HFFc6 (cell line): ENCODE results near the gene MFSD1. TPM values are rescaled to one million over a fixed set of nuclear protein-coding genes. Genes with fewer than 3 reads are reported as not detected.

ENCODE experiments used
- DNase-seq: peaks from one replicate; pipeline ENCODE4 v3.0.0-alpha.2; 2018
- H3K27ac Mint-ChIP-seq: 2 replicates; pipeline ENCODE4 v1.8.0; 2020; ENCODE audit warnings: mild to moderate bottlenecking, mixed read lengths
- H3K27me3 Mint-ChIP-seq: 2 replicates; pipeline ENCODE4 v1.8.0; 2021; ENCODE audit warnings: mild to moderate bottlenecking, moderate library complexity, mixed read lengths; ENCODE audit not compliant: insufficient read depth
- H3K36me3 Mint-ChIP-seq: 2 replicates; pipeline ENCODE4 v1.8.0; 2021; ENCODE audit warnings: low read depth, mixed read lengths
- H3K4me1 Mint-ChIP-seq: 2 replicates; pipeline ENCODE4 v1.8.0; 2020; ENCODE audit warnings: low read depth, mixed read lengths
- H3K4me3 Mint-ChIP-seq: 2 replicates; pipeline ENCODE4 v1.8.0; 2020; ENCODE audit warnings: mild to moderate bottlenecking, moderate library complexity, mixed read lengths
- H3K9me3 Mint-ChIP-seq: 2 replicates; pipeline ENCODE4 v1.8.0; 2020; ENCODE audit warnings: mild to moderate bottlenecking, mixed read lengths
- total RNA-seq, 6 experiments: library from RNA; stranded (reverse); fragmentation: NEBNext Ultra II Directional; extraction: Animal tissue kit (Norgen Biotek cat#: 25700); gene quantifications; 2 replicates in 1 of 6; 3 replicates in 5 of 6; pipeline ENCODE4 v1.2.3, GENCODE V29; 2021
- TF ChIP-seq, protein P1 (sequence below): fragments of 200-600 bp; sonication (generic); IDR thresholded peaks from 2 replicates; pipeline ENCODE4 v1.5.0; 2021; ENCODE audit warnings: antibody characterized with exemption, mild to moderate bottlenecking

MFSD1 gene
- total RNA-seq, 6 experiments from 2014 or later = 61.6 to 75.4 (median 68.8) TPM

DNA sequence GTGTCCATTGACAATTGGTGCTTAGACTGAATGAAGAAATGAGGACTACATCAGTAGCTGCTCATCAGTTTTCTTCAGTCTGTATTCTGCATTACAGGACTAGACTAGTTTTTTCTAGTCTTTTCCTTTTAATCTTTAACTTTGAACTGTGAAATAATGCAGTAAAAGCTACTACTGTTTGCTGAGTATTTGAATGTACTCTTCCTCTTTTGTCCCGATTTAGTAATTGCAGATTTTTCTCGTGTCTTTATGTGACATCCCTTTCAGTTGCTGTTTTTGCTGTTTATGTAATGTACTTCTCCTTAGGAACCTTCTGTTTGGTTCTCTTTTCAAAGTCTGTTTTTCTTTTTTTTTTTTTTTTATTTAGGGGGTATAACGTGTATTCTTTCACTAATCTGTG, 17.4 kb downstream of the MFSD1 start:
- Mint-ChIP-seq H3K9me3 (no peaks in the 10 kb centered on the region), H3K36me3 (peaks cover 5% of the 10 kb centered on the region; the same call in 1 of the 2 replicates), H3K4me1 (no peaks in the 10 kb centered on the region), H3K4me3 (no peak overlapping the region), H3K27ac (no peak overlapping the region), H3K27me3 (no peaks in the 10 kb centered on the region)
- no peak for DNase-seq
- TF ChIP-seq, protein P1, sequence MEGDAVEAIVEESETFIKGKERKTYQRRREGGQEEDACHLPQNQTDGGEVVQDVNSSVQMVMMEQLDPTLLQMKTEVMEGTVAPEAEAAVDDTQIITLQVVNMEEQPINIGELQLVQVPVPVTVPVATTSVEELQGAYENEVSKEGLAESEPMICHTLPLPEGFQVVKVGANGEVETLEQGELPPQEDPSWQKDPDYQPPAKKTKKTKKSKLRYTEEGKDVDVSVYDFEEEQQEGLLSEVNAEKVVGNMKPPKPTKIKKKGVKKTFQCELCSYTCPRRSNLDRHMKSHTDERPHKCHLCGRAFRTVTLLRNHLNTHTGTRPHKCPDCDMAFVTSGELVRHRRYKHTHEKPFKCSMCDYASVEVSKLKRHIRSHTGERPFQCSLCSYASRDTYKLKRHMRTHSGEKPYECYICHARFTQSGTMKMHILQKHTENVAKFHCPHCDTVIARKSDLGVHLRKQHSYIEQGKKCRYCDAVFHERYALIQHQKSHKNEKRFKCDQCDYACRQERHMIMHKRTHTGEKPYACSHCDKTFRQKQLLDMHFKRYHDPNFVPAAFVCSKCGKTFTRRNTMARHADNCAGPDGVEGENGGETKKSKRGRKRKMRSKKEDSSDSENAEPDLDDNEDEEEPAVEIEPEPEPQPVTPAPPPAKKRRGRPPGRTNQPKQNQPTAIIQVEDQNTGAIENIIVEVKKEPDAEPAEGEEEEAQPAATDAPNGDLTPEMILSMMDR = no peak

DNA sequence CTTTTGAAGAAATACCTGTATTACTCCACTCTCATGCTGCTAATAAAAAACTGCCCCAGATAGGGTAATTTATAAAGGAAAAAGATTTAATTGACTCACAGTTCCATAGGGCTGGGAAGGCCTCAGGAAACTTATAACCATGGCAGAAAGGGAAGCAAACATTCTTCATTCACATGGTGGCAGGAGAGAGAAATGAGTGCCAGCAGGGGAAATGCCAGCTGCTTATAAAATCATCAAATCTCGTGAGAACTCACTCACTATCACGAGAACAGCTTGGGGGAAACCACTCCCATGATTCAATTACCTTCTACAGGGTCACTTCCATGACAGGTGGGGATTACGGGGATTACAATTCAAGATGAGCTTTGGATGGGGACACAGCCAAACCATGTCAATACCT, 18.7 kb downstream of the MFSD1 start:
- TF ChIP-seq, protein P1 = no peak
- H3K4me3 Mint-ChIP-seq = no peak overlapping the region
- peaks cover 5% of the 10 kb centered on the region; the same call in 1 of the 2 replicates for H3K36me3 Mint-ChIP-seq
- H3K4me1 Mint-ChIP-seq = no peaks in the 10 kb centered on the region
- DNase-seq = no peak
- no peaks in the 10 kb centered on the region for H3K9me3 Mint-ChIP-seq
- no peak overlapping the region for H3K27ac Mint-ChIP-seq
- no peaks in the 10 kb centered on the region for H3K27me3 Mint-ChIP-seq

DNA sequence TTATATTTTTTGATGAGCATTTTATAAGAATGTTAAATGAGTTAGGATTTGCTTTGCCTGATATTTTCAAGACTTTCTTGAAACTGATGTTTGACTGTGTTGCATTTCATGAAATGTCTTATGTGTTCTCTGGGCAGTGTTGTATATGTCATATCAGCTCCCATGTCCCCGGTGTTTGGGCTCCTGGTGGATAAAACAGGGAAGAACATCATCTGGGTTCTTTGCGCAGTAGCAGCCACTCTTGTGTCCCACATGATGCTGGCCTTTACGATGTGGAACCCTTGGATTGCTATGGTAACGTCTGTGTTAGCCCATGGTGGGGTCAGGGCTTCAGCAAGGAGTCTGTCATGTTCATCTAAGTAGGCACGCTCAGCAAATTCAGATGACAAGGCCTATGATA, 20.0 kb downstream of the MFSD1 start:
- Mint-ChIP-seq H3K27ac (no peak overlapping the region), H3K4me3 (no peak overlapping the region), H3K9me3 (no peaks in the 10 kb centered on the region), H3K4me1 (no peaks in the 10 kb centered on the region), H3K27me3 (no peaks in the 10 kb centered on the region), H3K36me3 (peaks cover 5% of the 10 kb centered on the region; the same call in 1 of the 2 replicates)
- no peak for DNase-seq
- TF ChIP-seq, protein P1 = no peak

DNA sequence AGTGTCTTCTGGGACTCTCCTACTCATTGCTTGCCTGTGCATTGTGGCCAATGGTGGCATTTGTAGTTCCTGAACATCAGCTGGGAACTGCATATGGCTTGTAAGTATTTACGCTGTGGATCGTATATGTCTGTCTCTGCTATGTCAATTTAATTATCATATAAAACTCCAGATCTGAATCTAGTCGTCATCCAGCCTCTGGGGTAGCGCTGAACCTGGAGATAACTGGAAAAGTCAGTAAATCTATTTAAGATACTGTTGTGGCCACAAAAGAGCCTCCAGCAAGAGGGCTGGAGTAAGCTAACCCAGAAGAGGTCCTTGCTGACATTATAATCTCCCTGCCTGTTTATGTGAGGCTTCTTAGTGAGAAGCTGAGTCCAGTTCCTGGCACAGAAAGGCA, 21.6 kb downstream of the MFSD1 start:
- H3K27me3 Mint-ChIP-seq = no peaks in the 10 kb centered on the region
- peaks cover 5% of the 10 kb centered on the region; the same call in 1 of the 2 replicates for H3K36me3 Mint-ChIP-seq
- no peak overlapping the region for H3K27ac Mint-ChIP-seq
- TF ChIP-seq, protein P1 = no peak
- H3K4me3 Mint-ChIP-seq = no peak overlapping the region
- no peak for DNase-seq
- H3K4me1 Mint-ChIP-seq = no peaks in the 10 kb centered on the region
- no peaks in the 10 kb centered on the region for H3K9me3 Mint-ChIP-seq

DNA sequence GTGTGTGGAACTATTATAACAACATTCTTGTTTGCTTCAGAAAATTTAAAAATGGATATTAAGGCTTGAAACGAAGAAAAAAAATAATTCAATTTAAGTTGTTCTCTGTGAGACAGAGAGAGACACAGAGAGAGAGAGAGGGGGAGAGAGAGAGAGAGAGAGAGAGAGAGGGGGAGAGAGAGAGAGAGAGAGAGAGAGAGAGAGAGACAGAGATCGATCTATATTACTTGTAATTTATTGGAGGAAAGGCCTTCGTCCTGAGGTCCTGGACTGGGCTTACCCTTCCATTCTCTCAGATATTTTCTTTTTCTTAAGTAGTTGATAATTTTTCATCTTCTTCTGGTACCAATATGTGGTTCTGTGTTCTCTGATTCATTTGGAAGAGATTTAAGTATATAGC, 25.9 kb downstream of the MFSD1 start:
- no peak overlapping the region for H3K4me3 Mint-ChIP-seq
- H3K27ac Mint-ChIP-seq = no peak overlapping the region; the same call in 1 of the 2 replicates
- peaks cover 10% of the 10 kb centered on the region for H3K4me1 Mint-ChIP-seq
- no peaks in the 10 kb centered on the region for H3K27me3 Mint-ChIP-seq
- peaks cover 27% of the 10 kb centered on the region for H3K36me3 Mint-ChIP-seq
- no peak for DNase-seq
- TF ChIP-seq, protein P1 = no peak
- H3K9me3 Mint-ChIP-seq = no peaks in the 10 kb centered on the region

DNA sequence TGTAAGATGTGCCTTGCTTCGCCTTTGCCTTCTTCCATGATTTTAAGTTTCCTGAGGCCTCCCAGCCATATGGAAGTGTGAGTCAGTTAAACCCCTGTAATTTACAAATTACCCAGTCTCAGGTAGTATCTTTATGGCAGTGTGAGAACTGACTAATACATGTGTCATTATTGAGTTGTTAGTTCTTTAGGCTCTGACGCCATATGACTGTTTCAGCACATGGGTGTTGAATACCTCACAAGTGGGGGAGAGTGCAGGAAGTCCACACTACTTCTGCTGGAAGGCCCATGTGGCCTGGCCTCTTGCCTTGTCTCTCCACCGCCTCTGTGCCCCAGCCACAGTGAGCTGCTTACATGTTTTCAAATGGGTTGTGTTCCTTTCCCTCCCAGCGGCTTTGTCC, 28.5 kb downstream of the MFSD1 start:
- Mint-ChIP-seq H3K27ac (peak overlapping the region; percentile 11; the same call in 1 of the 2 replicates), H3K9me3 (no peaks in the 10 kb centered on the region), H3K4me3 (no peak overlapping the region), H3K4me1 (peaks cover 10% of the 10 kb centered on the region), H3K36me3 (peaks cover 27% of the 10 kb centered on the region), H3K27me3 (no peaks in the 10 kb centered on the region)
- TF ChIP-seq, protein P1 = no peak
- peak; percentile 23 for DNase-seq
